EH (cell line): ENCODE measurements around the gene MEGF11.
A peak's percentile ranks its signal among the peaks of the same experiment; 100 is the strongest.

Source experiments
- DNase-seq: peaks from one replicate; pipeline ENCODE4 v3.0.0-alpha.2; 2015; ENCODE audit warnings: low read depth

Gene MEGF11

DNA sequence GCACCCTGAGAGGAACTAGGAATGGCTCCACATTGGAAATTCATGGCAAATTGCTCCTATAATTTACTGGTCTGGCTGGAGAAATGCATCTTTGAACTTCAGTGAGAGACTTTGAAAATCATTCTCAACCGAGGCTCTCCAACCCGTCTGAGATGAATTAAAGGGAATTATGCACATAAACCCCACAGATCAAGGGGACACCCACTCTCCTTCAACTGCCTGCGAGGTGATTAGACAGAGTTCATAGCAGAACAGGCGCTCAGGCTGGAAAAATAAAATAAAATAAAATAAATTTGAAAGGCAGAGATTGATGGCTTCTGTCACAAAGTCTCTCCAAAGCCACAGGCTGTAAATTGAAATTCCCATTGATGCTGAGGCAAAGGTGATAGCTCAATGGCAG, 37.7 kb downstream of the MEGF11 start:
- no peak for DNase-seq

DNA sequence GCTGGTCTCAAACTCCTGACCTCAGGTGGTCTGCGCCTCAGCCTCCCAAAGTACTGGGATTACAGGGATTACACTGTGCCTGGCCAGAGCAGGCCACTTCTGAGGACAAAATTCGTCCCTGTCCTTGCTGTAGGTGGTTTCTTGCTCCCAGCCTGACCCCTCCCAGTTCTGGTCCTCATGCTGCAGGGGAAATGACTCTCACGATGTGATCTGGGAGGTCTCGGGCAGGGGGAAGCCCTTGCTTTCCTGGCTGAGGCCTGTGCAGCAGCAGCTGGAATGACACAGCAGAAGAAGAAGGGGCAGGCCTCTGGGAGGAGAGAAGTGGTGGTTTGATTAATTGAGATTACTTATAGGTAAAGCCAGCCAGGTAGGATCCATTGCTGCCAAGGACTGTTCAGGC, 39.3 kb downstream of the MEGF11 start:
- no peak for DNase-seq

DNA sequence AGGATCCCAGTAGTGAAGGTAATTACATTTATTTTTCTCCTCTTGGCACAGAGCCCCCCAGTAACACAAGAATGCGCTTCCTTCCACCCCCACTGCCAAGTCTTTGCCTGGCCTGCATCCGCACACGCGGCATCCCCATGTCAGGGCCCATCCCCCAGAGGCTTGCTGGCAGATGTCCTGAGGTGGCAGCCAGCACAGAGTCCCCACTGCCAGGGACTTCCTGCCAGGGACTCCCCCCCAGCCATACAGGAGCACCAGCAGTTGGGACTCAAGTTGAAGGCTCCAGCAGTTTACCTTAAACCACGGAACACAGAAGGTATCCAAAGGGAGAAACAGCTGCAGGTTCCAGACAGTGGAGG, 41.0 kb downstream of the MEGF11 start:
- DNase-seq, result no peak

DNA sequence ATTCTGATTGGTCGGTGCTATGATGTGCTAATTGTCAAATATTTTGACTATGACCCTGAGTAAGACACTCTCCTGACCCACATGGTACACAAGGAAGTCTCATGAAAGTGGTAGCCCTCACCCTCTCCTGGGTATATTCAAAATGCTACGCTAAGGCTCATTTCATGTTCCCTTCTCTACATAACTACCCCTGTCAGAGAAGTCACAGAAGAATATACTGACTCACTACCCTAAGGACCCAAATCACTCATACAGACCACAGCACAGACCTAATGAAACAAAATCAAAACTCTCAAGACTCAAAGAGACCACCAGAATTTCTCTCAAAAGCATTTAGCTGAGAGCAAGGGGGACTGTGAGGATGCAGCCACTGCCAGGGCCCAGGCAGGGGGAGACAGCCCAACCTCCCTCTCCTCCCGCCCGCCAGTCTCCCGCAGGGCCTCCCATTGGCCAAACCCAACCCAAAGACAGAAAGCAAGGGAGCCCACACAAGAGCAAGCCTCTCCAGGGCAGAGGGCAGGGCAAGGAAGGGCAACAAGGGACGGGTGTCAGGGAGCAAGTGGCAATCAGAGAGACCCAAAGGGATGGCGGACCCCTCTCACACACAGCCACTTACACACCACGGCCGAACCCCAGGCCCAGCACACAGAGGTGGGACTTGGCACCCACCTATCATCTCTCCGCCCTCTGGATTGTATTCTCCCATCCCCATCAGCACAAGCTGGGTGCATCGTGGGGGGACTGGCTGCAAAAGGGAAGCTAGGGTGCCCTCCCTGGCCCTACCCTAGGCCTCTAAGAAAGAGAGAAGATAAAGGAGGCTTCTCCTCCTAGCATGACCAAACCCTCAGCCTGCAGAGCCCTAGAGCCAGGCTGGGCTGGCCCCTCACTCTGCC, 41.6 kb downstream of the MEGF11 start:
- no peak for DNase-seq

DNA sequence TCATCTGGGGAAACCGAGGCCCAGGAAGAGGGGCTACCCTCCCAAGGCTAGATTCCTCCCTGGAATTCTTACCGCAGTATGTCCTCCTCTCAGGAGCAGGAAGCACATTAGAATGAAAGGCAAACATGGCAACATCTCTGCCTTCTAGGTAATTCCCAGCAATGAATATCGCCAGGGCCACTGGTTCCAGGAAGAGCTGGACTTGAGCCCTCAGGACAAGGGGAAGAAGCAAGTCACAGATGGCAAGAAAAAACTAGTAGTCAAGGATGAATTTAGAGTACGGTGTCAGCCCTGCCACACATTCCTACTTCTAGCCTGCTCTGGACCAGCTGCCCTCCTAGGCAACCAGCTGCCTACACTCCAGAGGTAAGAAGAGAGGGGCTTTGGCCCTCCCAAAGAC, 42.9 kb downstream of the MEGF11 start:
- no peak for DNase-seq

DNA sequence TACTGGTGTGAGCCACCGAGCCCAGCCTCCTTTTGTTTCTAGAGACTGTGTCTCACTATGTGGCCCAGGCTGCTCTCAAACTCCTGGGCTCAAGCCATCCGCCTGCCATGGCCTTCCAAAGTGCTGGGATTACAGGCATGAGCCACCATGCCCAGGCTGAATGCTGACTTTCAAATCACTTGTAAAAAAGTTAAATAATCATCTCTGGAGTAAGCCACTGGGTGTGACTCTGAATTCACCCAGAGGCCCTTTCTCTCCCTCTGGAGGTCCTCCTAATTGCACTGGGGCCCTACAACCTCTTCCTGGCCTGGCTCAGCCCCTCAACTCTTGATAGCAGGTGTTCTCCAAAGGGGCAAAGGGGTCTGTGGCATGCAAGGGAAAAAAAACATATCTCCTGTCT, 54.8 kb downstream of the MEGF11 start:
- DNase-seq, result no peak

DNA sequence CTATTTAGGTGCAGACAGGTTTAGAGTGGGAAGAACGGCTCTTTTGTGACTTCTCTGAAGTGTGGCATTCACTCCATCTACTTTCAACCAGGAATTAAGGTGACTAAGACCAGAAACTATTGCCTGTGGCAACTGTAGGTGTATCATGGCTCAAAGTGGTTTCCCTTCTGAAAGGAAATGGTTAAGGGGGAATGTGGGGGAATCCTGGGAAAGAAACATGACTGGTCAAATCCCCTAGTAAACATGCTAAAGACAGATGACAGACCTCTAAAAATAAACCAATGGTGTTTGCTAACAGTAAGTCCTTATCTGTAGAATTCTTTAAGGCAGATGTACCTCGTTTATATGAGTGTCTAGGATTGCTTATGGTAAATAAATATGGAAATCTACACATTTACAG, 56.9 kb downstream of the MEGF11 start:
- no peak for DNase-seq

DNA sequence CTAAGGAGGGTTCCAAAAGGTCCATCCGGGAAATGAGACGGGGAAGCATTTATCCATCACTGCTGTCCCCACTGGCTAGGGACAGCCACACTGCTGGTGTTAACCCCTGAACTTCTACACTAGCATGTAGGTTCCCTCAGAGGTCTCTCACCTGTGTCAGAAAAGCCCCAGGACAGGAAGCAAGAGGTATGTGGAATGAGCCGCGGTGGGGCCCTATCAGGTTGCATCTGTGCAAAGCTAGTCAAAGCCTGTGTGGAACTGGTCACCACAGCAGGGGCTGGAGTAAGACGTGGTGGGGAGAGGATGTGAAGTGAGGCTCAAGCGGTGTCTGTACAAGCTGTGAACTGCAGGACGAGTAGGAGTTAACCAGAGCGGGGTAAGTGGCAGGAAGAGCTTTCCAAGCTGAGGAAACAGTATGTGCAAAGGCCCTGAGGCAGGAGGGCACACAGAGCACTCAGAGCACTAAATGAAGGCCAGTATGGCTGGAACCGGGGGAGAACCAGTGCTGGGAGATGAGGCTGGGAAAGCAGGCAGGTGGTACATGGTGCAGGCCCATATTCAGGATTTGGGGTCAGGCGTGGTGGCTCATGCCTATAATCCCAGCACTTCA, 57.8 kb downstream of the MEGF11 start:
- DNase-seq, result no peak

DNA sequence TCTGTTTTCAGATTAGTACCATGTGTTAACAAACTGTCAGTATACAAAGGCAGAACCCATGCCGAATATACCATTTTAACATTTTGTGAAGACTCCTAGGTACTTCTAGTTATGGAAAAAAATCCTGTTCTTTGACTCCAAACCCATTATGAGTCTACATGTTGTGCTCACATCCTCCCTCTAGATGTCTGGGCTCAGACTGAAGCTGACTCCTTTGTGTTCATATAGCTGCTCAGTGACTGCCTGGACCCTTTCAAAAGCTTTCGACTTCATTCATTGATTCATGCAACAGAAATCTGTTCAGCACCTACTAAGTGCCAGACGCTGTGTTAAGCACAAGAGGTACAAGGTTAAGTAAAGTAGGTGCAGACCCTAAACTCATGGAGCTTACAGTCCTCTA, 60.5 kb downstream of the MEGF11 start:
- peak; percentile 4 for DNase-seq

DNA sequence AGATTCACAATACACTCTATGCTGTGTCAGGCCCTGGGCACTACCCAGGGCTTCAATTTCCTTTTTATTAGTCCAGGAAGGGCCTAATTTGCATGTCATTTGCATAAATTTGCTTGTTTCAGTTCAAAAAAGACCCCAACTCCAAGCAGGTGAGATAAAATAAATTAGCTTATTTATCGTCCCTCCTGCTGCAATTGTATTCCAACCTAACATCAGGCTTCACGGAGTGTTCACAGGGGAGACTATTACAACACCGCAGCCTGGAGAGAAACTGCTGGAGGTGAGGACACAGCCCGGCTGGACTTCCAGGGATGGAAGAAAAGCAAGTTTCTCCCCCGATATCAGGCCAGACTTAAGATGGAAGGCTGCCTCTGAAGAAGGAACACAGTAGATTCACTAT, 62.8 kb downstream of the MEGF11 start:
- no peak for DNase-seq

DNA sequence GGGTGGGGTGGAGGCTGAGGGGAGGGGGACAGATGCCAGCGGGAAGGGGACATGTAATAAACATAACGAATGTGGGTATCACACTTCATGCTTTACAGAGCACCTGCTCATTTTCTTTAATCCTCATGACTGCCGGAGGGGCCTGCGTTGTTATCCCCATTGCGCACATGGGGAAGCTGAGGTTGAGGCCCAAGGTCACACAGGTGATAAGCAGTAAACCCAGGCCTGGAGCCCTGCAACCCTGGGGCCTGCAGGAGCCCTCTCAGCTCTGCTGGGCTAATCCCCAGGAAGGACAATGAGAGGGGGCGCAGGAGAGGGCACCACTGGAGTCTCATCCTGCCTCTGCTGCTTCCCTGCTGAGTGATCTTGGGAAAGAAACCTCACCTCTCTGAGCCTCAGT, 64.3 kb downstream of the MEGF11 start:
- no peak for DNase-seq

DNA sequence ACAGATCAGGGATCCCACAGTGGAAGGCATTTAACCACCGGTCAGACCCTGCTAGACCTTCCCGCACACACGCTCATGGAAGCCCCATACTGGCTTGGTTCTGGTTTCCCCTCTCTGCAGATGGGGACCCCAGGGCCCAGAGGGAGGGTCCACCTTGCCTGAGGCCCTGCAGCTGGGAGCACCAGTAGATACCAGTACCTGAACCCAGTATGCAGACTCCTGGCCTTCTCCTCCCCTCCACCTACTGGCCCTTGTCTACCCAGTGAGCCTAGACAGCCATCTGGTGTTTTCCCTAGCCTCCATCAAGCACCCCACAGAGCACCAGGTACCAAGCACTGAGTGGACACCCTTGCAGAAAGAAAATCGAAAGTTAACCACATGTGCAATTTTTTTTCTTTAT, 65.1 kb downstream of the MEGF11 start:
- no peak for DNase-seq

DNA sequence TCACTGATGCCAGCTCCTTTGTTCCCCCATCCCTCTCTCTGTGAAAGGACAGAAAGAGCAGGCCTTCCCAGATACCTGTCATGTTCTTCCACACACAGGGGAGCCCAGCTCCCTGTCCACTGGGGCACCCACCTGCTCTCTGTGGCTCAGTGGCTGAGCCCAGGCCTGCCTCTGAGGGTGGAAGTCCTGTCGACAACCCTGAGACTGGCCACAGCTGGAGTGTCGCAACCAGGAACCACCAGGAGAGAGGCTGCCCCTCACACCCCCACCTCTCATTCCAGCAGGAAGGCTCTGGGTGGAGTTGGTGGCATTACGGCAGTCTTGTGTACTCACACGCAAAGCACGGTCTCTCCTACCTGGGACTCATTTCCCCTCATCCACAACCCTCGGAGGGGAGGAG, 66.3 kb downstream of the MEGF11 start:
- DNase-seq, result no peak

DNA sequence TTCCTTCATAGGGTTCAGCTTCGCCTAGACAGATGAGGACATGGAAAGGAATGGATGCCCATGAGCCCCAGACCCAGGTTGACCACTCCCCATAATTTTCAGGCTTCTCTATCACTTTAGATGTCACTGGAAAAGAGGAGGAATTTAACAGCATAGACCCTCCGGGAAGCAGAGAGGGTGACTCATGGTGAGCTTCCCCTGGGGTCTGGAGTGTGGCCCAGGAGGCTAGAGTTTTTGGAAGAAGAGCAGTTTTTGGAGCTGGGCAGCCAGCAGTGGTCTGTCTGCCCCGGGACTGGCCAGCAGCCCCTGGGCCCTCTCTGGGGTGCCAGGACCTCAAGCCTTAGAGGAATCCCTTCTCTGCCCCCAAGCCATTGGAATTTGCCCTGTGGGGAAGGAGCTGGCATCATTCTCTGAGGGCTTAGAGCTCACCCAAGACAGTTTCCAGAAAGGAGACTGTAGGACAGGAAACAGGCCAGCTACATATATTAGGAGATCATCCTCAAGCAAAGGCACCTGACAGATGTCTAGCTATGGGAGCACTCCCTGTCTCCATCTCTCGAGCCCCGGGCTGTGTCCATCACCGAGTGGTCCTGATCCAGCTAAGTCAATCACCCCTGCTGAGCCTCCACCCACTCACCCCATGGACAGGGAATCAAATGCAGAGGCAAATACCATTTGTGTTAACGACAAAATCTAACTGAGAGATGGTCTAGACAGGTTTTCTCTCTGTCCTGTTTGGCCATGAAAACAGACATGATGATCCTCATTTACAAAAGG, 67.3 kb downstream of the MEGF11 start:
- peak; percentile 17 for DNase-seq

DNA sequence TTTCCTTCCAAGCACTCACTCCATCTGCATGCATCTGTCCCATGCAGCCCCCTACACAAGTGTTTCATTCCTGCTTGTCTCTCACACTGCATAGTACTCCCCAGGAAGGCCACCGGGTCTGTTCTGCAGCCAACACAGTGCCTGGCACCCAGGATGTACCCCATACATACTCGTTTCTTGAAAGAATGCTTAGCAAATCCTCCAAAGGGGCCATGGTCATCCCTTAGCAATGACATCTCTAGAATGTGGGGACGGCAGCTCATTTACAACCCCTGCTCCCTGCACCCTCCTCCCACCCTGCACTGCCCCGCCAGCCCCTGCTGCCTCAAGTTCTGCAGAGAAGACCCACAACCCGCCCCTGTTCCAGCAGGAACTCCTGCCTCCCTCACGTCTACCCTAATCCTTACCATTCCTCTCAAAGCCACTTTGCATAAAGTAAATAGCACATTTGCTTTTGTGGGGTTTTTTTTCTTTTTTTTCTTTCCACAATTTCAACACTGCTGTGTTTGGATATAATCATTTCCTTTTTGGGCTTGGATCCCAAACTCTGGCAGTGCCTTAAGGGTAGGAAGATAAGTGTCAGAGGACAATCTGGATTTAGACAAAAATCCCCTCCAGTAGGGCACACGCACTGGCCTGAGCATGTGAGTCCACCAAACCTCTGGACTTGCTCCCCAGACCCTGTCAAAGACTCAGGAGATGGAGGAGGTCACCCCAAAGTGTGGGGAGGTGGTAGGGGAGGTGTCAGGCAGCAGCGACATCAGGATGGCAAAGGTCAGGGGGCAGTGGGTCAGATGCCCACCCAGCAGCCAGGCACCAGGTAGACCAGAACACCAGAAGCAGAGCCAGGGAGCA, 68.4 kb downstream of the MEGF11 start:
- peak; percentile 7 for DNase-seq

DNA sequence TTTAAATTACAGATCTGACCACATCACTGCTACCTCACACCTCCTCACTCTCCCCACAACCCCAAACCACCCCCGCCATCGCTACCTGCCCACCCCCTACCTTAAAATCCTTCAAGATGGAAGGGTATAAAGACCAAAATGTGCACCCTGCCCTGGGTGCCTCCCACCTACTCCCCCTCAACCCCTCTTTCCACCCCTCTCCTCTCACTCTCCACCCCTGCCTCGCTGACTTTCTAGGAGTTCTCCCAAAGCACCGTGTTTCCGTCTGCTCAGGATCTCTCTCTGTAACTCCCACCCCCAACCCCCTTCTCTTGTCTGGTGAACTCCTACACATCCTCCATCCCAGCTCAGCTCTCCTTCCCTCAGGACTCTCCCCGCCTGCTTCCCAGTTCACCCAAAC, 69.1 kb downstream of the MEGF11 start:
- no peak for DNase-seq

DNA sequence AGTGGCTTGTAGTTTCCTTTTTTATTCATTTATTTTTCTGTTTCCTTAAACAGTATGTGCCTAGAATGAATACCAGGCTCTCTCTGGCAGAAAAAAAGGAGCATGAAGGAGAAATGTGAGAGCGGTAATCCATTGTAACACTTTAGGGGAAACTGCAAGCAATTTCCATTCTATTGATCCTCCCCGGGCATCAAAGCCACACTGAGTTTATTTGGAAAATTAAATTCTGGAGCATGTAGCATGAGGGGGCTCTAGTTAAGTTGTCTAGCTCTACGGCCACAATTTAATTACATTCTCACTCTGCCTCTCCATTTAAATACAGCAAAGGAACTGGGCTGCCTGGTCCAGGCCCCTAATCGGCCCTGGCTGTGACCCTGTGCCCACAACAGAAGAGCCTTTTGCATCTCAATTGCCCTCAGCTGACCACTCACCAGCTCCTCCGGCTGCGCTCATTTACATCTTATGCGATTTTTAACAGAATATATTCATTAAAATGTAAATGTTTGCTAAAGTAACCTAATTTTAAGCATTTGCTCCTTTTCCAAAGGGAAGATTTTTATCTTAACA, 72.9 kb downstream of the MEGF11 start:
- no peak for DNase-seq

DNA sequence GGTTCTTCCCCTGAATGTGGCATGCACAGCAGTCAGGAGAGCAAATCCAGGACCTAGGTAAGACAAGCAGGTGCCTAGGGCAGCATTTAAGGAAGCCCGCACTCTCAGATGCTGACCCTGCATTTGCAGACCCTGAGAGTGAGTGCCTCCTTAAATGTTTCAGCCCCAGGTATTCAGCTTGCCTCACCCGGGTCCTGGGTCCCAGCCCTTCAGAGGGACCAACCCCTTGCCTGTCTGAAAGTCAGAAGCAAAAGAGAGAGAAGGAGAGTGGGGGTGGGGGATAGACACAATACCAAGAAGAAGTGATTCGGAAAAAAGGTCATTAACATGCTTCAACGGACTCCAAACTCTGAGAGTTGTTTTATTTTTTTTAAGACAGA, 75.0 kb downstream of the MEGF11 start:
- no peak for DNase-seq

DNA sequence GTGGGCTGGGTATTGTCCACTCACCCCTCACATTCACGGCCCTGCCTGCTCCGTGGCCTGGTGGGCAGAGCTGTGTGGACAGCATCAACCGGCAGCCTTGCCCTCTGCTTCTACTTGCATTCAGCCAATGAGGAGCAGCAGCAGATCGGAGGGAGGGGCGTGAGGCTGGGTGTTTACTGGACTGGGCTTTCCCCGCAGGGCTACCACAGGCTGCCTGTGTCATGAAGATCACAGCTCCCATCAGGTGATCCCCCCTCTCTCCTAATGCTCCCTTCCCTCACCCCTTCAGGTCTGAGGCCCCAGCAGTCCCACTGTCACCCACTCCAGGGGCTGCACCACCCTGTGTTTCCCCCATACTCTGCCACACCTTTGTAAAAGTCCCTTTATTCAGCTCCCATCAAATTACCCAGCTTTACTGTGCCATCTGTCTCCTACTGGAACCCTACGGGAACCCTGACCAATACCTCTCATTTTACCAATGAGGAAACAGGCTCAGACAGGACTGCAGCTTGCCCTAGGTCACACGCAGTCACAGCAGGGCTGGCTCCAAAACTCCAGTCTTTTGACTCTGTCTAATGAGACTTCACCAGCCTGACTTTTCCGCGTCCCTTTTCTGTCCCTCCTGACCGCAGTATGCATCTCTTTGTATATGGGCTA, 81.1 kb downstream of the MEGF11 start:
- no peak for DNase-seq

DNA sequence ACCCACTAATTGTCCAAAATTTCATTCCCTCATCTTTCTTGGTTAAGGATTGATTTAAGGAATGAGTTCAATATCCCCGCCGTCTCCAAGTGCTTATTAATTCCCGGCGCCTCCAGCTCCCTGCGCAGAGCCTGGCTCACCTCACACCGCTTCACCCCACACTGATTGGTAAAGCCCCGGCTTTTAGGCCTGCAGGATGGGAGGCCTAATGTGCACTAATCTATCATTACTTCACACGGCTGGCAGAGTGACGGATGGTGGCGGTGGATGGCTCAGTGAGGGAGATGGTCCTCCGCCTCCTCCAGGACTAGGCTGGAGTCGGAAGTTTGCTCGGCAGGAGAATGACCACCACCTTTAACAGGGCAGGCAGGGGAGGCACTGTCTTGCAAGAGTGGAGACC, 81.7 kb downstream of the MEGF11 start:
- no peak for DNase-seq

DNA sequence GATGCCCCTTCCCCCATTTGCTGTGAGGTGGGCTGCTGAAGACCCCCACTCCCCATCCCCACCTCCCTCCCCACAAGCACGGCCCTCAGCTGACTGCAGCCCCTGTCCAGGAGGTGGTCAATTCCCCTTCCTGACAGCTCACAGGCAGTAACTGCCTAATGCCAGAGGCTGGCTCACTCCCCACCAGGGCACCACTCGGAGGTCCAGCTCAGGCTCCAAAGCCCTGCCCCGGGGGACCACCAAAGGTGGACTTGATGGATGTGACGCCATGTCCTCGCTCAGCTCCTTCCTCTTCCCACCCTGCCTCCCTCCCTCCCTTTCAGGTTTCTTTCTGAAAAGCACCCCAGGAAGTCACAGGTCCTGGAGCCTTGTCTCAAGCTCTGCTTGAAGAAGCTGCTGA, 82.8 kb downstream of the MEGF11 start:
- DNase-seq, result no peak
